K562 (cell line): ENCODE results near the gene ABCC1. TPM values are rescaled to one million over a fixed set of nuclear protein-coding genes. Genes with fewer than 3 reads are reported as not detected.

Source experiments
- ATF6 ChIP-seq: sonication (generic); formaldehyde crosslinking; IDR thresholded peaks from 2 replicates; pipeline ENCODE4 v1.4.0; 2020; ENCODE audit warnings: mild to moderate bottlenecking, missing genetic modification reagents
- BCLAF1 ChIP-seq, 2 experiments: fragments of 450-650 bp in 1 of 2; IDR thresholded peaks; 2 replicates each; pipeline ENCODE4 v1.6.1; 2011 to 2017; ENCODE audit warnings: low read depth in 2 of 2, antibody characterized with exemption in 1 of 2, borderline replicate concordance in 1 of 2, low read length in 1 of 2, mild to moderate bottlenecking in 1 of 2, mixed read lengths in 1 of 2; ENCODE audit not compliant: control insufficient read depth in 1 of 2
- CHAMP1 ChIP-seq: fragments of 450-650 bp; IDR thresholded peaks from 2 replicates; pipeline ENCODE4 v1.6.1; 2016; ENCODE audit warnings: mild to moderate bottlenecking
- ELF2 ChIP-seq: fragments of 250-450 bp; sonication (Bioruptor Pico); IDR thresholded peaks from 2 replicates; pipeline ENCODE4 v1.5.0; 2021; ENCODE audit warnings: mild to moderate bottlenecking
- ETS1 ChIP-seq: conservative IDR thresholded peaks from 2 replicates; pipeline ENCODE4 v1.6.1; 2011; ENCODE audit warnings: low read depth, mild to moderate bottlenecking, low read length; ENCODE audit not compliant: control insufficient read depth
- FOXA3 ChIP-seq, 2 experiments: fragments of 450-650 bp in 1 of 2; sonication (generic) in 1 of 2; formaldehyde crosslinking; IDR thresholded peaks in 1 of 2; conservative IDR thresholded peaks in 1 of 2; 2 replicates each; pipeline versions ENCODE4 v1.4.0 to v1.8.0; 2020 to 2022; ENCODE audit warnings: mild to moderate bottlenecking in 2 of 2, missing genetic modification reagents in 1 of 2
- HDAC1 ChIP-seq, 2 experiments: fragments of 450-650 bp; IDR thresholded peaks; 2 replicates each; pipeline ENCODE4 v1.6.1; 2016 to 2017; ENCODE audit warnings: inconsistent platforms in 1 of 2, mild to moderate bottlenecking in 1 of 2, moderate library complexity in 1 of 2
- L3MBTL2 ChIP-seq: fragments of 450-650 bp; IDR thresholded peaks from 2 replicates; pipeline ENCODE4 v1.6.1; 2016; ENCODE audit warnings: mild to moderate bottlenecking, moderate library complexity
- MAX ChIP-seq: sonication (generic); formaldehyde crosslinking; IDR thresholded peaks from 2 replicates; pipeline ENCODE4 v1.9.0; 2022; ENCODE audit warnings: mild to moderate bottlenecking, missing genetic modification reagents
- PHF20 ChIP-seq: fragments of 450-650 bp; IDR thresholded peaks from 2 replicates; pipeline ENCODE4 v1.6.1; 2018; ENCODE audit not compliant: partially characterized antibody
- RCOR1 ChIP-seq, 2 experiments: IDR thresholded peaks; 2 replicates each; pipeline ENCODE4 v1.6.1; 2012; ENCODE audit warnings: low read depth in 2 of 2, low read length in 2 of 2, borderline replicate concordance in 1 of 2, improper control_type of control experiment in 1 of 2
- TRIM24 ChIP-seq, 2 experiments: fragments of 450-650 bp; IDR thresholded peaks; 2 replicates each; pipeline ENCODE4 v1.6.1; 2016
- XRCC5 ChIP-seq: fragments of 200-400 bp; formaldehyde crosslinking; IDR thresholded peaks from 2 replicates; pipeline ENCODE4 v1.6.1; 2017; ENCODE audit warnings: low read depth, mild to moderate bottlenecking, low read length
- ZNF41 ChIP-seq: fragments of 250-450 bp; sonication (Bioruptor Pico); conservative IDR thresholded peaks from 2 replicates; pipeline ENCODE4 v1.4.0; 2020; ENCODE audit warnings: mild to moderate bottlenecking
- ZNF431 ChIP-seq: sonication (generic); formaldehyde crosslinking; IDR thresholded peaks from 2 replicates; pipeline ENCODE4 v1.8.0; 2022; ENCODE audit warnings: mild to moderate bottlenecking, missing genetic modification reagents
- polyA plus RNA-seq, 8 experiments: library from polyadenylated mRNA; depleted of rRNA in 4 of 8; stranded (reverse) in 5 of 8; unstranded in 3 of 8; fragments of >200 nt; fragmentation: Nextera tagmentation in 2 of 8; fragmentation: Illumina TruSeq in 1 of 8; extraction: Ambion mirVana in 2 of 8; extraction: Trizol in 1 of 8; gene quantifications; 2 replicates each; pipeline versions ENCODE4 v1.2.1 to v1.2.3, GENCODE V29; 2011 to 2014; ENCODE audit warnings: inconsistent platforms in 1 of 8, missing spikeins in 1 of 8
- total RNA-seq, 7 experiments: library from RNA; depleted of rRNA in 6 of 7; stranded (reverse); fragments of >200 nt in 6 of 7; fragmentation: Illumina TruSeq in 2 of 7; extraction: Trizol in 2 of 7; gene quantifications; 2 replicates each; pipeline versions ENCODE4 v1.2.1 to v1.2.3, GENCODE V29; 2011 to 2021; ENCODE audit warnings: low replicate concordance in 1 of 7

Gene ABCC1
- total and polyA plus RNA-seq, 9 of the 15 experiments (the other 6 are each of a cell fraction or from before 2014, with no cell fraction given) = 3.9 to 41.6 (median 10.0) TPM

- no peak for TF ChIP-seq ATF6 (CRISPR knock-in tag)
- TF ChIP-seq TRIM24 (IDR thresholded peaks at IDR 0.05) = peak in 1 of 2 experiments; percentile 36; a peak in 1 of 4 replicates
- no peak for TF ChIP-seq ZNF431 (CRISPR knock-in tag)
- peak; percentile 52 for TF ChIP-seq L3MBTL2
- no peak for TF ChIP-seq ELF2 (CRISPR knock-in tag)
- TF ChIP-seq CHAMP1 = no peak
- TF ChIP-seq HDAC1 (IDR thresholded peaks at IDR 0.05) = no peak
- TF ChIP-seq XRCC5 = no peak
- TF ChIP-seq BCLAF1 (IDR thresholded peaks at IDR 0.05; ENCODE audit: borderline replicate concordance in 1 of 2, control insufficient read depth in 1 of 2, low read depth in 2 of 2, low read length in 1 of 2) = no peak
- no peak for TF ChIP-seq ETS1
- peak; percentile 49; the same call in 1 of the 2 replicates for TF ChIP-seq MAX (CRISPR knock-in tag)
- 0 out of 4 replicates have a peak, but pooled peaks of 1 of the 2 experiments have one; percentile 4 for TF ChIP-seq RCOR1 (IDR thresholded peaks at IDR 0.05; ENCODE audit: borderline replicate concordance in 1 of 2, low read depth in 2 of 2, low read length in 2 of 2)
- TF ChIP-seq ZNF41 = no peak
- TF ChIP-seq FOXA3 (CRISPR knock-in tag; conservative IDR thresholded peaks at IDR 0.05 in 1 of 2, IDR thresholded peaks at IDR 0.05 in 1 of 2) = 0 out of 4 replicates have a peak, but pooled peaks of 1 of the 2 experiments have one; percentile 32
- TF ChIP-seq PHF20 = no peak
Measured at GRCh38 chr16:16154281-16154951, 205.0 kb downstream of the ABCC1 start (continued).
